NCI-H510A (cell line): ENCODE results near the gene FNBP1.

Source experiments
- DNase-seq: peaks from one replicate; lab custom pipeline; 2025; lab: John Stamatoyannopoulos, UW

Gene FNBP1

DNA sequence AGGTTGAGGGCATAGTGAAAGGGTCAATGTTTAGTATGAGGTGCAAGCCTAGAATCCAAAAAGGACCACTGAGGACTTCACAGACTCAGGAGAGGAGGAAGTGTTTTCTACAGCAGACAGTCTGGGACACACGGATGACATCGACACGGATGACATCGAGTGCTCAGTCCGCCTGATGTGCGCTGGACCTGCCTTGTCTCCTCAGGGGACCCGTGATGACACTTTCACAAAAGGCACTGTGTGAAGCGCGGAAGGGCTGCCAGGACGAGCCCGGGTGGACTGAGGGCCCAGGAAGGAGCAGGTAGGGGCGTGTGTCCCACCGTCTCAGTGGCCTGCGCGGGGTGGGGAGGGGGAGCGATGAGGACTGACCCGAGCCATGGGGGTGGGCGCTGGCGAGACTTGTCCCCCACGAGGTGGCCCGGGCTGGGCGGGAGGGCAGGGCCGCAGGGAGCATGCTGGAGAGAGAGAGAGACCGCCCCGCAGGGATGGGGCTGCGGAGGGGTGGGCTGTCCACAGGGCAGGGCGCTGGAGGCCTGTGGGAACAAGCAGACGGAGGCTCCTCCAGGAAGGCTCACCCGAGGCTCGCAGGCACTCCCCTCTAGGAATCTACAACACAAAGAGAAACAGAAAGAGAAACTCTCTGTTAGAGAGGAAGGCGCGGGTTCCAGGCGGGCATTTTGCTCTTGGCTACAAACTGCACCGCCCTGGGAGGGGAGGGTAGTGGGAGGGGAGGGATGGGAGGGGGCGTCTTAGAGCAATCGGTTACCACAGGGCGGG lies 152.9 kb downstream of the FNBP1 start:
- no peak for DNase-seq

GRCh38 chr9:129889122-129889940 lies 153.7 kb downstream of the FNBP1 start:
- no peak for DNase-seq

GRCh38 chr9:129888293-129889121 lies 154.5 kb downstream of the FNBP1 start:
- peak; percentile 37 for DNase-seq

GRCh38 chr9:129887334-129888292 lies 155.4 kb downstream of the FNBP1 start:
- DNase-seq: no peak

DNA sequence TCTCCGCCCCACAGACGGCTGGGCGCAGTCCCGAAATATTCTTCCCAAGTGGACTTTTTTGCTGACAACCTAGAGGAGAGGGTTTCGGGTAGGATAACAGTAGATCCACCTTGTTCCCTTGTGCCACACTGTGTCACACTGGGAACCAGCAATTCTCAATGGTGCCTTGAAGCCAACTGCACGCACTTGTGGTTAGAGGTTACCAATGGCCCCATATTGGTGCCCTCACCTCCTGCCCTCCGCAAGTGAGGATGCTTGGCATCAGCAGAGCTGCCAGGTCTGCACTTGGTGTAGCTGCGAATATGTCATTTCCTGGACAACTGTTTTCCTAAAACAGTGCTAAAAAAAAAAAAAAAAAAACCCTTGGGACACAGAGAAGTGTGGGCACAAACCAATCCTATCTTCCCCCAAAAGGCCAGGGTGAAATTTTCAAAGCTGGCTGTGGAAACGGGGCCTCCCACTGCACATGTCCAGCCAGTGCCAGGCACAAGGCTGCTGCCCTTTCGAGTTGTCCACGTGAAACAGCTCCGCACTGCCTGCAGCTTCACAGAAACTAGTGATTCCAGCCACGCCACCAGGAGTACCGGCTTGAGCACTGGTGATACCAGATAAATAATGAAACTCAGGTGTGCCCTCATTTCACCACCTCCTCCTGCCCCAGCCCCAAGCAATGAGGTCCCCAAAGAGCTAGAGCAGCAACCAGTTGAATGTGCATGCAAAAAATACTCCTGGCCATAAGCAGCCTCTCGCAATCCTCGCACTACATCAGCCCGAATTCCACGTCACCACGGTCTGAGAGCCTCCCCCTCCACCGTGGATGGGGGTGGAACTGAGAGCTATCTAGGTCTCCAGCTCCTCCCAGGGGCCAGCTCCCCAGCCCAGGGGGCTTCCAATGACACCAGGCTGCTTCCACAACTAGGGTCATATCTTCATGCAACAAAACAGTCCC lies 156.5 kb downstream of the FNBP1 start:
- DNase-seq: no peak

GRCh38 chr9:129885670-129886106 lies 157.3 kb downstream of the FNBP1 start:
- peak; percentile 84 for DNase-seq

DNA sequence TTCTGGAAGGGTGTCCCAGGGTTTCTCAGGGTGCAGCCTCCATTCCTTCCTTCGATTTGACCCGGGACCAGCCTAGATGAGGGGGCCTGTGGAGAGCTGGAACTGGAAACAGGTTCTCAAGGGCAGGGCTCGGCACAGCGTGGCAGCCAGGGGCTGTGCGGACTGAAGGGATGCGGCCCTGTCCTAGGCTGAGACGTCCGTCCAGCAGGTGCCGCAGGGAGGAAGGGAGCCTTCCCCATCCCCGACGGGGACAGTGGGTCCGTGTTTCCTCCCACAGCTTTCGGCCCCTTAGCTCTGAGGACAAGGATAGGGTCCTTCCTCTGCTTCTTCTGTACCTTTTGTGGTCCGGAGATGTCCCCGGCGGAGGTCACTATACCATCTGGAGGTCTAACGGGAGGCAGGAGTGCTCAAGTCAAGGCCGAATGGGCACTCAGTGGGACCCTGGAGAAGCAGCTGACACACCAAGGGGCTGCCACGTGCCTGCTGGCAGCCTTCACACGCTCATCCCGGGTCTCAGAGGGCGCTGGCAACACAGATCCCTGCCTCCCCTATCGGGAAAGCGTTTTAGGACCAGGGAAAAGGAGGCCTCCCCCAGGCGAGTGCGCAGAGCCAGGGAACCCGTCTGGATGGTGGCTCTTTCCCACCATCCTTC lies 157.8 kb downstream of the FNBP1 start:
- DNase-seq: no peak

DNA sequence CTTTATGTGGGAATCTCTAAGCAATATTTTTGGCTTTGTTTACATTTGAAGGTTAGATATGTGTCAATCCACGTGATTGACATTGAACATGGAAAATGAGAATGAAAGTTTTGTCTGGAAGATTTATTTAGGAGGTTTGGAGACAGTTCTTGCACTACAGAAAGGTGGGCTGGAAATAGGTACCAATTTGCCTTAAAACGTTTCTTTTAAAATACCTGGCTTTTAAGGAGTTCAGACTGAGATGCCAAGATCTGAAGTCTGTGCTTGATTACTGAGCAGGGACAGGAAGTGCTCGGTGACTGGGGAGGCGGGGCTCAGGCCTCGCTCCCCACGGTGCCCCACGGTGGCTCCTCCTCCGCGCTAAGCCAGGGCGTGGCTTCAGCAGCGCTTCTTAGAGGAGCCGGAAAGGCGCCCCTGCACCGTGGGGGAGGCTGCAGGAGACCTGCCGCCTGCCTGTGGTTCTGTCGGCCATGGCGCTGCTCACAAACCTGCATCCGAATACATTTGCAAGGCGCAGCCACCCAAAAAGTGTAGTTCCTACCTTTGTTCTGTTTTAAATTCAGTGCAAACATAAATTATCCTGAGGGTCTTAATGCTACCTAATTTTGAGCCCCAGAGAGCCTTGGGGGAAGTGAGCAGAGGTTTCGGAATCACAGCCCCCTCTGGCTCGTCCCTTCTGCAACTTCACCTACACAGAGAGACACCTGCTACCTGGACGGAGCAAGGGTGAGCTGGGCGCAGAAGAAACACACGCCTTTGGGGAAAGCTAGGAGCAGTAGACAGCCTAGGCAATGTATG lies 158.6 kb downstream of the FNBP1 start:
- peak; percentile 75 for DNase-seq

DNA sequence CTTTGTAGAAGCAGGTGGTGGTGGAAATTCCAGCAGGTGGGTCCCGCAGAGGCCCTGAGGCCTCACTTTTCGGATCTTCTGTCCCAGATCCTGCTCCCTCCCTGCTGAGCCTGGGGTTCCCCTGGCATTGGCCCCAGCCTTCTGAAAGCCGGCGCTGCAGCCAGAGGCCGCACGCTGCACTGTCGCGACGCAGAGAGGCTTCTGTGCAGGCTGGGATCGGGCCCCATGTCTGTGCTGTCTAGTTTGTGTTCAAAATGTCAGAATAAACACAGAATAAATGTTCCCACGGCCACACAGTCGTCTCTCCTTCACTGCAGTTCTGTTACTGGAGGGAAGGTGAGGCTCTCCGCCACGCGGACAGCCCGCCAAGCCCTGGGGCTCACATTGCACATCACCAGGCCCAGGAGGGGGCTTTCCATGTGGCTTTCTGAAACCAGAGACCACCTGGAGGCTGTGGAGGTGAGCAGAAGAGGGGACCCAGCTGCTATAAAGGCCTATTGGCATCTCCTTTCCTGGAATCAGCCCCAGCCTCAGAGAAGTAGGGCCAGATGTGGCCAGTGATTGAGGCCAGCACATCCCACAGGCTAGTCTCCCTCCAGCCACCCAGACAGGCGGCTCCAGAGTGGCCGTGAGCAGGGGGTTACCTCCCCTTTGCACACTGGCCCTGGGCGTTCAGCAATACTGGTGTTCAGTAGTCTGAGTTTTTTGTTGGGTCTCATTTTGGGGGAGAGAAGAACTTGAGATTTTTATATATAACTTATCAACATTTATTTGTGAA lies 161.3 kb downstream of the FNBP1 start:
- no peak for DNase-seq

DNA sequence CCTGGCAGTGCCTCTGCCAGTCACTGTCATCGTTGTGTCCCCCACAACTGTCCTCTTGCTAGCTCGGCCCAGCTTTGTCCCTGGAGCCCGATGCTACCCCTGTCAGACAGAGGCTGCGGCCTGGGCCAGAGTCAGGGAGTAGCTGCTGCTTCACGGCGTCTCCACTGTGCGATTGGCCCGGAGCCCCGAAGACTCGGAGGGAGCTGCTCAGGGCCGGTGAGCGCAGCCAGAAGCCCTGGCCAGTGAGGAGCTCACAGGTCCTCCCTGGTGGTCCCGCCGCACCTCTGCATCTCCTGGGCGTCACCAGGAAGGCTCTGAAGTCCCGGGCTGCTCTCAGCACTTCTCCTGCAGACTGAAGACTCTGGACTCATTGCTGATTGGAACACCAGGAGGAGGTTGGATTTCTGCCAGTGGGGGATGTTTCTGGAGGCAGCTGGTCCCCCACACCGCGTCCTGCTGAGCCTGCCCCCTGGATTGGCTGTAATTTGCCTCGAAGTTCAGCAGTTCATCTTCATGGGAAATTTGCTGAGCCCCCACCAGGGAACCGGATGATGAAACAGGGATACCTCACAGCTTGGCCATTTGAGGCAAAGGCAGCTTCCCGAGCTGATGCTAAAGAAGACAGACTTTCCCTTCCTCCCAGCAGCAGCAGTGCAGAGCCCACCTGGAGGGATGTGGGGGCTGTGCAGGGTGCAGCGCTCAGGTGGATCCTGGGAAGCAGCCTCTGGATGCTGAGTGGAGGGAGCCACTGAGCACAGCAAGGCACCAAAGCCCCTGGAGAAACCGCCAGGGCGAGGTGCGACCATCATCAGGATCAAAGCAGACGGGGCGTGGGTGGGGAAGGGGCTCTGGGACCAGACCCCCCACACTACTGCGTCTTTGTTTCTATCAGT lies 162.1 kb downstream of the FNBP1 start:
- DNase-seq: no peak

- DNase-seq: no peak
Measured at GRCh38 chr9:129879991-129880653, 162.9 kb downstream of the FNBP1 start.

DNA sequence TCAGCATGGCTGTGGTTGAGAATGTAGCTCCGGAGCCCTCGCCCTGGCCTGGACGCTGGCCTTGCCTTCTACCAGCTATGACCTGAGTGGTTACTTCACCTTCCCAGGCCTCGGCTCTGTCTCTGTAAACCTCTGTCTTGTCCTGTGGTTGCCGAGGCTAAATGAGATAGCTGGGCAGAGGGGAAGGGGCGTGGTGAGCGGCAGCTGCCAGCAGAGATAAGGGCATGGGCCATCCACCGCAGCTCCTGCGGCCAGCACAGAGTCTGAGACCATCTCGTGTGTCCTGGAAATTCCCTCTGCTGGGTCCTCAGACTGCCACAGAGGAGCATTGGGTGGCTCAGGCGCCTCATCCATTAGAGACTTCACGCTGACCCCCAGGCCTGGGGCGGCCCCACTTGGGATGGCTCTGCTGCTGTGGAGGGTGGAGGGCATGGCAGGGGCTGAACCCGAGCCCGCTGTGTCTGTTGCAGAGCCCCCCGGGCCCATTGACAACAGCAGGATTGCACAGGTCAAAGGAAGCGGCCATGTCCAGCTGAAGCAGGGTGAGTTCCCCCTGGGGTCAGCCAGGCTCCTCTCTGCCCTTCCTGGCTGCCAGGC lies 163.8 kb downstream of the FNBP1 start:
- DNase-seq: no peak

DNA sequence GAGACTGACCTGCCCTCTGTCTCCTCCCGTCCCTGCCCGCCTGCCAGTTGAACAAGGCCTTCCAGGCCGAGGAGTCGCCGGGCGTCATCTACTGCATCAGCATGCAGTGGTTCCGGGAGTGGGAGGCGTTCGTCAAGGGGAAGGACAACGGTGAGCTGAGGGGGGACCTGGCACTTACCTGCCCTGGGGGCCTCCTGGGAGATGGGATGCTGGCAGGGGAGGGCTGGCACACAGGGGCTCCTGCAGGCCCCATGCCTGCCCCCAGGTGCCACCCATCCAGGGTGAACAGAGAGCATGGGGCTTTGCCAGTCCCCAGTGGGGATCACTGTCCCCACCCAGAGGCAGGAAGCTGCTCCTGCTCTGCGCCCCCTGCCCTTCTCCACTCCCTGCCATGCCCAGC lies 164.7 kb downstream of the FNBP1 start:
- DNase-seq: no peak

- no peak for DNase-seq
Measured at GRCh38 chr9:129876815-129877214, 166.2 kb downstream of the FNBP1 start.

DNA sequence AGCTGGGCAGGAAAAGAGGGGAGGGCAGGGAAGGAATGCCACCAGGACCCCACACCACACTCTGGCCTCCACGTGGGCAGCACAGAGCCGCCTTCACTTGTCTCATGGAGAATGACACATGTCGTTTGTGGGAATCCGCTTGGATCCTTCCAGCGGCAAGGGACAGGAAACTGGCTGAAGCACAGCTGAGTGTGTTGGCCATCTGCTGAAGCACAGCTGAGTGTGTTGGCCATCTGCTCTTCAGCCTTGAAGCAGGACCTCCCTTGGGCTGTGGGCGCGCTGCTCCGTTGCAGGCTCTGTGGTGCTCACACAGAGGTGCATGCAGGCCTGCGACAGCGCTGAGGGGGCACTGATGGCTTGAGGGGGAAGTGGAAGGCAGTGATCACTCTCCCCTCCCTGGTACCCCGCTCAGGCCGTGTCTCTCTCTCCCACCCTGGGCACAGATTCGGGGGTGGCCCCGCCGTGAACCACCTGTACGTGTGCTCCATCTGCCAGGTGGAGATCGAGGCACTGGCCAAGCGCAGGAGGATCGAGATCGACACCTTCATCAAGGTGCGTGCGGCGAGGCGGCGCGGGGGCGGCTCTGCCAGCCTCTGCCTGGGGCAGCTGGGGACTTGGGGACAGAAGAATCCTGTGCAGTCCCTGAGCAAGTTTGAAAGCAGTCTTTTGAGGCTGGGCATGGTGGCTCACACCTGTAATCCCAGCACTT lies 167.1 kb downstream of the FNBP1 start:
- DNase-seq: no peak
